ENCODE results near the gene P2RX1.

The P2RX1 gene

DNA sequence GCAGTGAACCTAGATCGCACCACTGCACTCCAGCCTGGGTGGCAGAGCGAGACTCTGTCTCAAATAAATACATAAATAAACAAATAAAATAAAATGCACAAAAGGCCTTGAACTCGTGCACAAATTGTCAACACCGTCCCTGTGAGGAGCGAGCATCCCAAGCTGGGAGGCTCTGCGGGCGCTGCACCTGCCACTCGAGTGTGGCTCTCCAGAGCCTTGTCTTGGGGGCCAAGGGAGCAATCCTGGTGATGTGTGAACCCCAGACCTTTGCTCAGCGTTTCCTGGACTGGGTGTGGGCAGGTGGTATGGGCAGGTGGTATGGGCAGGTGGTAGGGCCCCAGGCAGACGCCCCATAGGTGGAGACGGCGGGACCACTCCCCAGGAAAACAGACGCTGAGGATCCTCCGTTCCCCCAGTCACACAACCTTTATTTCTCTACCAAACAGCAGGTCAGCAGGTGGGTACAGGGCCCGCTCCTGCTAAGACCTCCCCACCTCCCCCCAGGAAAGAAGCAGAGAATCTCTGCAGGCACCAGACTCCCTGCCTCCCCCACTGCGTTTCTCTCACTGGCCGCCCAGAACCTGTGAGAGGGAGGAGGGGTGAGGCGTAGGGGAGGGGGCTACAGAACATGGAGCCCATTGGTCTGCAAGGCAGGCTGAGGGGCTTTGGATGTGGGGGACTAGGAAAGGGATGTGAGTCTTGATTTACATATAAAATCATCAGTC is 7.4 kb upstream of the P2RX1 start:
- peak; percentile 68 for DNase-seq

DNA sequence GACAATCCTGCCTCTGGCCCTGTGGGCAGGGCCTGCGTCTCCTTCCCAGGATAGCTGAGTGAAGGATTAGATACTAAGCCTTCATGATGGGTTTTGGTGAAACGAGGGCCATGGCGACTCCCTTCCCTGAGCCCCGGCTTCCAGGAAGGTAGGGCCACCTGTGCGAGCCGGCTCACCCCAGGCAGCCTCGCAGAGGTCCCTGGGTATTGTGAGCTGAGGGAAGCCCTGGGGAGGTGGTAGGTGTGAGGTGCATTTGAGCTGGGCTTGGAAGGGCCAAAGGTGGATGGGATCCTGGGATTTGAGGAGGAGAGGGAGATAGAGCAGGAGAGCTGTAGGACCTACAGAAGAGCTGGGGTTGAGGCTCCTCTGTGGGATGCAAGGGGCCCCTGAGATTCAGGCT is 6.5 kb upstream of the P2RX1 start:
- DNase-seq, result no peak

DNA sequence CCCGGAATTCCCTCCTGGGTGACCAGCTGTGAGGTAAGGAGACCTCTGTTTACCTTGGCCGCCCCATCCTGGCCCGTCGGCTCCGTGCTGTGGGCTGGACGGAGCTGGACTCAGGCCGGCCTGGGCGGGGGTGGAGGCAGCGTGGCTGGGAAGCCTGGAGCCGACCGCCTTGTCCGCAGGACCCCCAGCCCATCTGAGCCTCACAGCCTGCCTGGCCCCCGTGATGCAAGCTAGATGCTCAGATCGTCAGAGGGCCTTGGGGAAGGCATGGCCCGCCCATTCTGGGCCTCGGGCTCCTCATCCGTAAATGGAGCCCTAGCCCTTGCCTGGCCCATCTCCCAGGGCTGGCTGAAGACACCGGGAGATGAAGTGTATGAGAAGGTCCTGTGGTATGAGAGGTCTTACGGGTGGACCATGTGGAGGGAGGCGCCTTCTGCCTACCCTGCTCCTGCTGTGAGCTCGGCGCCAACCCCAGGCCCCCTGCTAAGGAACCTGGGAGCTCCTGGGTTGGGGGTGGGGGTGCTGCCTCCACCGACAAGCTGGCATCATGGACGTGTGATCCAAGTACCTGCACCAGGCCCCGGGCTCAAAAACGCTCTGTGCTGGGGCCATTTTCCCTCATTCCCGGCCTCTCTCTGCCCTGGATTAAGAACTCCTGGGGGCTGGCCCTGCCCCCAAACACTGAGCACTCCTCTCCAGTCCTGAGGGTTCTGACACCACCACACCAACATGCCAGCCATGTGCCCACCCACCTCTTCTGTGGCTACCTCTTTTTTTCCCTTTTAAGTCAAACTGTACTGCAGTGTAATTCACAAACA is 5.4 kb upstream of the P2RX1 start:
- DNase-seq, result no peak

DNA sequence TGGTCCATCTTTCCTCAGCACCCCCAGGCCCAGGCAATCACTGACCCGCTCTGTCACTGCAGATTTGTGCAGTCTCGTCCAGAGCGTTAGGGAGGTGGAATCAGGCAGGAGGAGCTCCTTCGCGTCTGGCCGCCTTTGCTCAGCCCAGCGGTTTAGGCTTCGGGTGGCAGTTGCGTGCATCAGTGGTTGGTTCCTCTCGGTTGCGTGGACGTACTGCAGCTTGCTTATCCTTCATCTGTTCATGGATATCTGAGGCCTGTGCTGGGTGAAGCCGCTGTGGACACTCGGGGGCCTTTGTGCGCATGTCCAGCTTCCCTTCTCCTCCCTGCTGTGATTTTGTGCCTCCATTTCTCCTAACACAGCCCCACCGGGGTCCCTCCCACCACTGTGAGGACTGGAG is 4.7 kb upstream of the P2RX1 start:
- no peak for DNase-seq

DNA sequence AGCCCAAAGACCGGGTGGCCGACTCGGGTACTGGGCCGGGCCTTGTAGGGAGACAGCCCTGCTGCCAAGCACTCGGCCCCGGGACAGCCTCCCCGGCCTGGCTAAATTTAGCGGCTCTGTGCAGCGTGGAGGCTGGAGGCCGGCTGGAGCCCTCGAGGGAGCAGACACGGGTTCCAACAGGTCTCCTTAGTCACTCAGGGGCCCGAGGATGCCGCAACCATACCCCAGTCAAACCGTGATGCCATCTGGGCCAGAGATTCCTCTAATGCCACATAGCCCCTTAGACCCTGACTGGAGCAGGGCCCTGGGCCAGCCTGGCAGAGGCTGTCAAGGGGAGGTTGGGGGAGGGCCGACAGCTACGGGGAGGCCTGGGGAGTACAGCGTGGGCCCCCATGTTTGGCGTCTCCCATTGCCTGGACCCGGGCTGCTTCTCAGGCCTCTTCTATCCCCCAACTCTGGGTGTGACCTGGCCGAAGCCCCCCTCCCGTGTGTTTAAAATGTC is 2.9 kb upstream of the P2RX1 start:
- no peak for DNase-seq

DNA sequence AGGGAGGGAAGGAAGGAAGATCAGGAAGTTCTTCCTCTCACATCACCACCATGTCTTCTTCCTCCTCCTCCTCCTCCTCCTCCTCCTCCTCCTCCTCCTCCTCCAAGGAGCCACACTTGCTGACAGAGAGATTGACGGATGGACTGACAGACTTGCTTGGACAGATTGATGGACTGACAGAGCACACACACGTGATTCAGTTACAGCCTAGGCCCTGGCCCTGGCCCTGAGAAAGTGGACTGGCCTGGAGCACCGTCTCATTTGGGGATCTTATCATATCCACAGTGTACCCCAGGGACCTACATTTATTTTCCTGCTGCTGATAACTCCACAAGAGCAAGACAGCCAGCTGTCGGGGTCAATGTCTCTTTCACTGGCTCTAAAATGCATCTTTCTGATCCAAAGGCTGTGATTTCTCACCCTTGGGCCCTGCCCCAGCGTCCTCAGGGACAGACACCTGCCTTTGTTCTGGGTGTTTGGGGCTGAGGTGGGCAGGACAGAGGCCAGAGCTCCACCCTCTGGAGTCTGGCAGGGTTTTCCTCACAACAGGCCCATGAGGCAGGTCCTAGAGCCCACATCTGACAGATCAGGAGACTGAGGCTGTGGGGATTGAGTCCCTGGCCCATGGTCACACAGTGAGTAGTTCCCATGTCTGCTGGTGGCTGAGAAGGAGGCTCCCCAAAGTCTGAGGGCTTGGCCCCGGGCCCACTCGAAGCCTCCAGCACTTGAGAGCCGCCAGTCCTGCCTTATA is 2.3 kb upstream of the P2RX1 start:
- DNase-seq, result no peak

DNA sequence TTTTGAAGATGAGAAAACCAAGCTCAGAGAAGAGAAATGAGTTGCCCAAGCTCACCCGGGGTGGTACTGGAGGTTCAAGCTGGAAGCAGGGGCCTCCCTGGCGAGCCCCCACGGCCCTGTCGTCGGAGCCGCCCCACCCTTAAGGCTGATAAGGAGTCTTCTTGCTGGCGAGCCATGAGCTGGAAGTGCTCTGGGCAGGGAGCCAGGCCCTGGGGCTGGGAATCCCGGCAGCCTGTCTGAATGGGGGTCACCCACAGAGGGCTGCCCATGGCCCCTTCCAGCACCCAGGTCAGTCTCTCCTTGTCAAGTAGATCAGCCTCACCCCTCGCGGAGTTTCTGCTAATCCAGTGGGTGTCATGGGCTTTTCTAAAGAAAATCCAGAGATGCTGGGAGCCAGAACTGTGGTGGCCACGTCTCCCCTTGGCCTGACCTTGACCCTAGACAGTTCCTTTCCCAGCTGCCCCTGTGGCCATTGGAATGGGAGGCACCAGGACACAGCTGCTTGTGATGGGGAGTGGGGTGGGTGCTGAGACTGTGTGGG is 1.2 kb upstream of the P2RX1 start:
- no peak for DNase-seq

DNA sequence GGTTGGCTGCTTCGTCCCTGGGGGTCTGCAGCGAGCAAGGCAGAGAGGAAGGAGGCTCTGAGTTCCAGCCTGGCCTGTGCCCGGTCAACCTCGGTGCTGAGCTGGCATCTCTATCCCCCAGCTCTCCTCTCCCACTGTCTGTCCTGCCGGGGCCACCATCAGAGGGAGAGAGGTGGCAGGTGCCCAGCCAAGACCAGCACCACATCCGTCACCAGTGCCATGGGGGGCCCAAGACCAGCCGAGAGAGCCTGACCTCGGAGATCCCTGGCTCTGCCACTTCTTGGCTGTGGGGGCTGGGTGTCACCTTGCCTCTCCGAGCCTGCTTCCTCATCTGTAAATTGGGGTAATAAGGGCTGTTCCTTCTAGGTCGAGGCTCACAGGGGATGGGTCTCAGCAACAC is 560 bp upstream of the P2RX1 start:
- no peak for DNase-seq

DNA sequence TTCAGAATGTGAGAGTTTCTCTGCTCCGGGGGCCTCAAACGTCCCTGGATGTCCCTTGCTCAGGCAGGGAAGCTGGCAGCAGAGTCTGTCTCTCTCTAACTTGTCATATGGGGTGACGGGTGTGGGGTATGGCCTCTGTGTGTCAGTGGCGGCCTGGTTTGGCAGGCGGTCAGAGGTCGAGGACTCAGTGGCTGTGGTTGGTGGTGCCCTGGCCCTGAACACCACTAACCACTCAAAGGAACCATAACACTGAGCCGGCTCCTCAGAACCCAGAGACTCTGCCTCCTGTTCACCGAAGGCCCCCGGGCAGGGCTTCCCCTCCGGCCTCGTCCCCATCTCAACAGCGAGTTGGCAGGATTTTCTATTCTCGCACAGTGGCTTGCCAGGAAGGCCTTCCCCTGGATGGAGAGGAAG is 677 bp downstream of the P2RX1 start:
- no peak for DNase-seq

DNA sequence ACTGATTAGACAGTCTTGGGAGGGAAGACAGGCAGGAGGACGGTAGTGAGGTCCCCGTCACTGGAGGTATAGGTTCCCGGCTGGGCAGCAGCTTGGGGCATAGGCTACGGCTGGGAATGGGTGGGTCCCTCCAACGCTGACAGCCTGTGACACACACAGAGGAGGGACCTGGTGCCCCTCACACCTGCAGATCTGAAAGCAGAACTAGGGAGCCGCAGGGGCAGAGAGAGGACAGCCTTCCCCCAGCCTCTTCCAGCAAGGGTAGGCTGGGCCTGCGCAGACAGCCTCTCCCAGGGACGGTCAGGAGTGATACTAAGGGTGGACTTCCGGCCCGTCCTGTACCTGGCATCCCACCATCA is 2.0 kb downstream of the P2RX1 start:
- no peak for DNase-seq

DNA sequence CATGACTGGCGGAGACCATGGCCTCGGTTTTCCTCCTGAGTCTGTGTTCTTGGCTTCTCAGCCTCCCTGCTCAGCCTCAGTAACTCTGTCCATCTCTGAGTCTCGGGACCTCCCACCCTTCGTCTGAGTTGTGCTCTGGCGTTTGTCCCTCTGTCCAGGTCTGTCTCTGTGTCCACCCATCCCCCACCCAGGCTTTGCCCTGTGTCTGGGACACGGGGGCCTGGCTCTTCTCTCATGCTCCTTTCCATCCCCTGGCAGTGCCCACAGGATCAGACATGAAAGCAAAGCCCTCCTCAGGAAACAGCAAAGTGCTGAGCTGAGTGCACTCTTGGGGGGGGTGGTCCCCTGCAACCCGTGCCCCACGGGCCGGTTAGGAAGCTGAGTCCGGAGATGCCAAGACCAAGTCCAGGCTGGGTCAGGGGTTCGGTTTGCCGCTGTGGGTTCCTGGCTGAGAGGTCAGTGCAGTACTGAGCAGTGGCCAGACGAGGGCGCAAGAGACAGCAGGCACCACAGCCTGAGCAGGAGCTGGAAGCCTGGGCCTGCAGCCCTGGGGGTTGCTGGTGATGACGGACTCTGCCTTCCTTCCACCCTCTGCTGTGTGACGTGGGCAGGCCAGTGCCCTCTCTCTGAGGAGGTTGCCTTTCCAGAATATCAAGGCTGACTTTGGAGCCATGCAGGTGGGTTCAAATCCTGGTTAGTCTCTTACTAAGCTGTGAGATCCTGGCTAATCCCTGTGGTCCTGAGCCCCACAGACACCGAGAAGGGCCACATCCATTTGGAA is 2.5 kb downstream of the P2RX1 start:
- no peak for DNase-seq

DNA sequence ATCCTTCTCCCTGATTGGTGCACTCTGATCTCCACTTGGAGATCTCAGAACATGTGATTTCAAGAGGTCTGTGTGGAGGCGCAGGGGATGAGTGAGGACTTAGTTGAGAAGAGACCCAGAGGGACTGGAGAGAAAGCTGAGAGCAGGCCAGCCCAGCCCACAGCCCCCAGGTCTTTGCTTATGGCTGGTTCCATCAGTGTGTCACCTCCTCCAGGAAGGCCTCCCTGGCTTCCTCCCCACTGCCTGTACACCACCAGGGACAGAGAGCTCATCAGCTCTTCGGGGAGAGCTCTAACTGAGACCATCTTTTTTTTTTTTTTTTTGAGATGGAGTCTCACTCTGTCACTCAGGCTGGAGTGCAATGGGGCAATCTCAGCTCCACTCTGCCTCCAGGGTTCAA is 3.4 kb downstream of the P2RX1 start:
- DNase-seq, result no peak

DNA sequence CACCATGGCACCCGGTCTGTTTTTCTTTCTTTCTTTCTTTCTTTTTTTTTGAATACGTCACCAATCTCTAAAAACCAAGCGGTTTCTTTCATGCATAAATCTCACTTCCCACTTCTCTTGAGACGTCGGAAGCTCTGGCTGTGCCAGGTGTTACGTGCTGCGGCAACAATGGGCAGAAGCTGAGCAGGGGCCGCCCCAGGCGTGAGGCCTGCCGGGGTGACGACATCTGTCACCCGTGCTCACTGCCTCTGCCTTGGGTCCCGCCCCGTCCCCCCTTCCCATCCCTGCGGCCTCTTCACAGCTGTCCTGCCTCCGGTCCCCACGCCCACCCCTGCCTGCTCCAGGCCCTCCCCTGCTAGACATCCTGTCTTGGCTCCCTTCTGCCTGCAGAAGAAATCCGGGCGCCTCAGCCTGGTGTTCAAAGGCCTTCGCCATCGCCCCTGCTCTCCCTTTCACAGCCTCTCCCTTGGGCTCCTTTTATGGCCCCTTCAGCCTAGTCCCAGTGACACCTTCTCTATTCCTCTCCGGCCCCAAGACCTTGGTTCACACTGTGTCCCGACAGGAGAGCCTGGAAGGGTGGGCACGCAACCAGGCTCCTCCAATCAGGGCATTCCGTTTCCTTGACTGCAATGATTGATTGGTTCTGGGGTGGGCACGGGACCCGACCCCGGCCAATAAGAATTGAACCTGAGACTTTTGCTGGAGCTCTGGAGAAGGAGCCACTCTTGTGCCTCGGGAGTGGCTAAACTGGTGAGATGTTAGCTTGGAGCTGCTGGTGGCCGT is 4.8 kb downstream of the P2RX1 start:
- DNase-seq, result no peak

DNA sequence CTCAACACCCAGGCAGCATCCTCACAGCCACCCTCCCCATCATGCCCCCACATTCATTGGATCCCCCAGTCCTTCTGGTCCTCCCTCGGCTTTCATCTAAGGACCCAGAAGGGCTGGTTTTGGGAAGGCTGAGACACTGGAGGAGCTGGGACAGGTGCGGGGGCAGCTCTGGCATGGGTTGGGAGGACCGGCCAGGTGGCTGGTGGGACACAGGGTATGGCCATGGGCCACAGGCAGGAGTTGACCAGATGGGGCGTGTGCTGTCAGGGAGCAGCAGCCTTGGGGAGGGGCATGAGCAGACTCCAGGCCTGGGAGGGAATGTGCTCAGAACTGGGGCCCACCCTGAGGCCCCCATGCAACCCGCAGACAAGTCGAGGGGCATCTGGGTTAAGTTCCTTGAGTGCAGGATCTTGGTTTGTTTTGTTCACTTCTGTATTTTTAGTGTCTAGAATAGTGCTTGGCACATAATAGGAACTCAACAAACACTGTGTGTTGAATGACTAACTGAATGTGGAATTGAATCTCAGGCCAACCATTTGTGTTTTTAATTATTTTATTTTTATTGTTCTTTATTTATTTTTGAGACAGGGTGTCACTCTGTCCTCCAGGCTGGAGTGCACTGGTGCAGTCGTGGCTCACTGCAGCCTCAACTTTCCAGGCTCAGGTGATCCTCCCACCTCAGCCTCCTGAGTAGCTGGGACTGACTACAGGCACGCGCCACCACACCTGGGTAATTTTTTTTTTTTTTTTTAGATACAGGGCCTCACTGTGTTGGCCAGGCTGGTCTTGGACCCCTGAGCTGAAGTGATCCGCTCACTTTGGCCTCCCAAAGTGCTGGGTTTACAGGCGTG is 5.6 kb downstream of the P2RX1 start:
- DNase-seq, result no peak

DNA sequence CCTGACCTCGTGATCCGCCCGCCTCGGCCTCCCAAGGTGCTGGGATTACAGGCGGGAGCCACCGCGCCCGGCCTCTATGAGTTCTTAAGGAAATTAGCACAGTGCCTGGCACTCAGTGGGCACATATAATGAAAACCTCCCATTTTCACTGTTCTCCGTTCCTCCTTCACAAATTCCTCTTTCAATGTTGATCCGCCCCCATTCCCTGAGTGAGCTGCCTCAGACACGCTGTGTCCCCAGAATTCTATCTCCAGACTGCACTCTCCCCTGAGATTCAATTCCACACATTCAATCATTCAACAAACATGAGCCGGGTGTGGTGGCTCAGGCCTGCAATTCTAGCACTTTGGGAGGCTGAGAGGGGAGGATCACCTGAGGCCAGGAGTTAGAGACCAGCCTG is 7.0 kb downstream of the P2RX1 start:
- no peak for DNase-seq

DNA sequence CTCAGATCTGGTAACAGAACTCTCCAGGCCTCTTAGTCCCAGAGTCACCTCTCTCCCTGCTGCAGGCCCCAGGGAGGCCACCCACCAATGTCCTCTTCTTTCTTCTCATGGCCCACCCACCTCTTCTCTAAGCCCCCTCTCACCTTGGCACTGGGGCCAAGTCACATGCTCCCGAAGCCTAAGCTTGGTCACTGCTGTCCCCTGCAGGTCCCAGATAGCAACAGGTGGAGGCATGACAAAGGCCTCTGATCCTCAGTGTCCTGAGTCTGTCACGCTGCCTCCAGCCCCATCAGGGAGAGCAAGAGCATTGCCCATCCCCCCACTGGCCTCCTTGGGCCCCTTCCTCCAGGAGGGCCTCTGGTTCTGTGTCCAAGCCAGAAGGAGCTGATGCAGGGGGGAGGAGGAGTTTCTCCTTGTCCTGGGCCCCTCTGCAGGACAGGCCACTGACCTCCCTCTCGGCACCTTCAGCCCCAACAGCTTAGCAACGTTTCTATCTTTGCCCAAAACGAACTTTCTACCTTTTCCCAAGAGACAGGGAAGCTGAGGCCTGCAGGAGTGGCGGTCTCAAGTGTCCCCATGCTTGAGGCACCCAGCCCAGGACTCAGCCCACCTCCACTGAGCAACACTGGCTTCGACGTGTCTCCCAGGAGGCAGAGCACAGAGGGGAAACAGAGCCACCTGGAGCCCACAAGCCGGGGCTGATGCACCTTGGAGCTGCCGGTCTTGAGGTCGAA is 8.6 kb downstream of the P2RX1 start:
- no peak for DNase-seq

DNA sequence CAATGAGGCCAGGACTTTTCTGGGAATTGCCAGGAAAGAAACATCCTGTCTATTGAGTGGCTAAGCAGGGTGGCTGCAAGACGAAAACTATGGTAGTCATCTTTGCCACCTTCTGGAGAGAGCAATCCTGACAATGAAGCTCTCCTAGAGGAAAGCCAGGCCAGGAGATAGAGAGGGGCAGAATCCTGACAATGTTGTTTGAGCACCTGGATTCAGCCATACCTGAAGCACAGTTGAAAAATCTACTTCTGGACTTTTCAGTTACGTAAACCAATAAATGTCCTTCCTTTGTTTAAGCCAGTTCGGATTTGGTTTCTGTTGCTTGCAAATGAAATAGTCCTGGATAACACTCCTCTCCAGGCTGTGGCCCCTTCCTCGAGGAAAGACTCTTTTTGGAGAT is 9.4 kb downstream of the P2RX1 start:
- no peak for DNase-seq

DNA sequence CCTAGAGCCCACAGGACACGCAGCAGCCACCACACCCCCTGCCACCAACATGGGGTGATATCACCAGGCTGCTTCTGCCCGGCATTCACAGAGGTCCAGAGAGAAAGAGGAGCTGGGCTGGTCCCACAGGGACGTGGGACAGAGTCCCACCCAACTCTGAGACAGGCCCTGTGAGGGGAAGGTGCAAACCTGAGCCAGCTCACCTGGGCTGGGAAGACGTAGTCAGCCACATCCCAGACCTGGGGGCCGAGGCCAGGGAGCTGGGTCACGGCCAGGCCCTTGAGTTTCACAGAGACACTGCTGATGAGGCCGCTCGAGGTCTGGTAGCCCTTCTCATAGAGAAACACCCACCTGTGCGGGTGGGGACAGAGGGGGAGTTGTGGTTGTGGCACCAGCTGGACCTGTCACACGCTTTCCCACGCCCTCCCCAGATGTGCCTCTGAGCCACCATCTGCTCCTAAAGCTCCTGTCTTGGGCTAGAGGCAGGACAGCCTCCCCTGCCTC is 11.2 kb downstream of the P2RX1 start:
- no peak for DNase-seq

DNA sequence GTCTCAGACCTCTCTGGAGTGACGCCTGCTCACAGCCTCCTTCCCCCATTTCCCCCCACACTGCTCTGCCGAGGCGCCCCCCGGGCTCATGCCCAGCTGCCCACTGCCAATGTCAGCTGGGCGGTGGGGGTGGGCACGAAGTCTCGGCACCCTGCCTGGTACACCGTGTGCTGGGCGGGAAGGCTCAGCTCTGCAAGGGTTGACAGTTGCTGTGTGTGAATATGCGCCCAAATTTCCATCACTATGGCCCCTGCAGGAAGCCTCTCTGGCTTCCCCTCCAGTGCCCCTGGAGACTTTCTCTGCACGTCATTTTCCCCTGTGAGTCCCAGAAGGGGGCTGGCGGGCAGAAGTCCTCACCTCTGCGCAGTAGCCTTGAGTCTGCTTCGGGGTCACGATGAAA is 11.8 kb downstream of the P2RX1 start:
- DNase-seq, result no peak

DNA sequence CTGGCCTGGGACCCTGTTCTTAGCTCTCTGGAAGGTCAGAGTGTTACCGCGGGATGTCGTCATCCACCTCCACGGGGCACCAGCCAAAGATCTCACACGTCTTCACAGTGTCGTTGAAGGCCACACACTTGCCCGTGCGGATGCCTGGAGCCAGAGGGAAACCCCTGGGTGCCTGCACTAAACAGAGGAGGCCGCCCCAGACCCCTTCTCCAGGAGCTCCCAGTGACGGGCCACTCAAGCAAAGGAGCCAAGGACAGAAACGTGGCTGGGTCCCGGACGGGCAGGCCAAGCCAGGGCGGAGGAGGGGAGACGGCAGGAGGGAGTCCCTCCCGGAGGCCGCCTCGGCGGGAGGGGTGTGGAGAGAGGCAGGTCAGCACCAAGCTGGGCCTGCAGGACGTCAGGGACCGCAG is 12.4 kb downstream of the P2RX1 start:
- DNase-seq, result no peak
